SK-N-SH treated with all-trans-retinoic acid at 6 μM for 48 hours (cell line): ENCODE measurements around the gene SLC30A10.

Experiments
- ARNTL ChIP-seq: fragments of 450-650 bp; formaldehyde crosslinking; IDR thresholded peaks from 2 replicates; pipeline ENCODE4 v1.5.0; 2020; ENCODE audit warnings: low read depth, mild to moderate bottlenecking, moderate library complexity, borderline replicate concordance
- BACH2 ChIP-seq: fragments of 250-450 bp; sonication (Bioruptor Pico); IDR thresholded peaks from 2 replicates; pipeline ENCODE4 v1.9.0; 2021; ENCODE audit warnings: mild to moderate bottlenecking, borderline replicate concordance
- CSDC2 ChIP-seq: fragments of 250-450 bp; sonication (Bioruptor Pico); IDR thresholded peaks from 2 replicates; pipeline ENCODE4 v1.5.0; 2020; ENCODE audit warnings: mild to moderate bottlenecking, moderate library complexity
- CSRNP3 ChIP-seq: fragments of 250-450 bp; sonication (Bioruptor Pico); IDR thresholded peaks from 2 replicates; pipeline ENCODE4 v1.5.1; 2021; ENCODE audit warnings: mild to moderate bottlenecking, moderate library complexity
- ESRRG ChIP-seq: fragments of 250-450 bp; sonication (Bioruptor Pico); IDR thresholded peaks from 2 replicates; pipeline ENCODE4 v1.6.1; 2021; ENCODE audit warnings: mild to moderate bottlenecking
- OSR1 ChIP-seq: fragments of 250-450 bp; sonication (Bioruptor Pico); IDR thresholded peaks from 2 replicates; pipeline ENCODE4 v1.8.0; 2022; ENCODE audit warnings: moderate library complexity, mild to moderate bottlenecking, inconsistent platforms
- PATZ1 ChIP-seq: fragments of 250-450 bp; sonication (Bioruptor Pico); IDR thresholded peaks from 2 replicates; pipeline ENCODE4 v1.8.0; 2020; ENCODE audit warnings: mild to moderate bottlenecking, moderate library complexity, borderline replicate concordance
- PPARA ChIP-seq: fragments of 250-450 bp; sonication (Bioruptor Pico); IDR thresholded peaks from 2 replicates; pipeline ENCODE4 v1.5.0; 2020; ENCODE audit warnings: mild to moderate bottlenecking, borderline replicate concordance
- ZC3H10 ChIP-seq: fragments of 250-450 bp; sonication (Bioruptor Pico); IDR thresholded peaks from 2 replicates; pipeline ENCODE4 v1.5.1; 2021; ENCODE audit warnings: mild to moderate bottlenecking, moderate library complexity
- ZFP3 ChIP-seq: fragments of 250-450 bp; sonication (Bioruptor Pico); IDR thresholded peaks from 2 replicates; pipeline ENCODE4 v1.5.0; 2020; ENCODE audit warnings: mild to moderate bottlenecking, moderate library complexity
- ZFP30 ChIP-seq: fragments of 450-650 bp; formaldehyde crosslinking; IDR thresholded peaks from 2 replicates; pipeline ENCODE4 v1.5.0; 2022; ENCODE audit warnings: mild to moderate bottlenecking, moderate library complexity
- ZNF565 ChIP-seq: fragments of 450-650 bp; formaldehyde crosslinking; conservative IDR thresholded peaks from 2 replicates; pipeline ENCODE4 v1.5.0; 2020; ENCODE audit warnings: low read depth, mild to moderate bottlenecking, moderate library complexity
- ZNF70 ChIP-seq: fragments of 450-650 bp; formaldehyde crosslinking; IDR thresholded peaks from 2 replicates; pipeline ENCODE4 v1.5.0; 2020; ENCODE audit warnings: mild to moderate bottlenecking, moderate library complexity
- ZNF8 ChIP-seq: fragments of 450-650 bp; formaldehyde crosslinking; IDR thresholded peaks from 2 replicates; pipeline ENCODE4 v1.5.0; 2020; ENCODE audit warnings: mild to moderate bottlenecking, moderate library complexity

- TF ChIP-seq ARNTL (CRISPR knock-in tag) = no peak
- TF ChIP-seq ZC3H10 (CRISPR knock-in tag) = no peak
- TF ChIP-seq ZFP30 (CRISPR knock-in tag) = no peak
- no peak for TF ChIP-seq ZFP3 (CRISPR knock-in tag)
- TF ChIP-seq ZNF565 (CRISPR knock-in tag) = no peak
- TF ChIP-seq PATZ1 (CRISPR knock-in tag) = no peak
- no peak for TF ChIP-seq ESRRG (CRISPR knock-in tag)
- TF ChIP-seq OSR1 (CRISPR knock-in tag) = no peak
- no peak for TF ChIP-seq PPARA
- no peak for TF ChIP-seq ZNF70 (CRISPR knock-in tag)
- TF ChIP-seq ZNF8 = no peak
- no peak for TF ChIP-seq BACH2 (CRISPR knock-in tag)
- TF ChIP-seq CSRNP3 (CRISPR knock-in tag) = no peak
- TF ChIP-seq CSDC2 (CRISPR knock-in tag) = no peak
Observed at GRCh38 chr1:219909476-219909875, 18.9 kb downstream of the SLC30A10 start.
